ENCODE measurements around the gene NIT1. TPM values are rescaled to one million over a fixed set of nuclear protein-coding genes. Genes with fewer than 3 reads are reported as not detected.
"Not testable (repeated sequence)": the region's sequence is repeated elsewhere in the genome, so short reads cannot be mapped to it uniquely, and the experiment has no call there.

The NIT1 gene
- total and polyA plus RNA-seq, 2 experiments from 2014 or later: 41.3 to 48.9 TPM

GRCh38 chr1:161114556-161114955 lies 3.3 kb upstream of the NIT1 start:
- no peak for DNase-seq (ENCODE audit: low spot score)
- Histone ChIP-seq H3K27ac (no peak overlapping the region), H3K79me2 (peaks cover 80% of the 10 kb centered on the region), H4K20me1 (ENCODE audit: insufficient read depth, poor library complexity, severe bottlenecking) (peaks cover 8% of the 10 kb centered on the region), H3K4me3 (no peak overlapping the region), H3K9me3 (ENCODE audit: low read depth) (no peaks in the 10 kb centered on the region), H2AFZ (no peak overlapping the region), H3K9me2 (replicated peaks; ENCODE audit: insufficient read depth) (no peaks in the 10 kb centered on the region), H3K27me3 (no peaks in the 10 kb centered on the region), H3K4me2 (no peak overlapping the region), H3K36me3 (replicated peaks; ENCODE audit: insufficient read depth, low read depth) (no peaks in the 10 kb centered on the region), H3K4me1 (ENCODE audit: insufficient read depth) (peaks cover 21% of the 10 kb centered on the region)
- TF ChIP-seq EZH2 (IDR thresholded peaks at IDR 0.05; ENCODE audit: borderline replicate concordance) (no peak), EZH2phosphoT487 (IDR thresholded peaks at IDR 0.05; ENCODE audit: low read depth, severe bottlenecking, unreplicated experiment) (no peak), CTCF (IDR thresholded peaks at IDR 0.05; ENCODE audit: poor library complexity) (no peak)
- WGBS (ENCODE audit: low lambda C conversion rate, missing lambda C conversion rate): 95% methylated on average over 2 of the region's 2 CpGs

- Histone ChIP-seq H3K27me3 (no peaks in the 10 kb centered on the region), H2AFZ (no peak overlapping the region), H3K9me2 (replicated peaks; ENCODE audit: insufficient read depth) (no peaks in the 10 kb centered on the region), H4K20me1 (ENCODE audit: insufficient read depth, poor library complexity, severe bottlenecking) (peaks cover 8% of the 10 kb centered on the region), H3K27ac (no peak overlapping the region), H3K4me3 (no peak overlapping the region), H3K36me3 (replicated peaks; ENCODE audit: insufficient read depth, low read depth) (no peaks in the 10 kb centered on the region), H3K4me1 (ENCODE audit: insufficient read depth) (peaks cover 25% of the 10 kb centered on the region), H3K4me2 (no peak overlapping the region), H3K9me3 (ENCODE audit: low read depth) (no peaks in the 10 kb centered on the region), H3K79me2 (peaks cover 75% of the 10 kb centered on the region)
- DNase-seq (ENCODE audit: low spot score): no peak
- WGBS (ENCODE audit: low lambda C conversion rate, missing lambda C conversion rate): 94% methylated on average over 12 of the region's 12 CpGs
- TF ChIP-seq EZH2 (IDR thresholded peaks at IDR 0.05; ENCODE audit: borderline replicate concordance): no peak
- TF ChIP-seq EZH2phosphoT487 (IDR thresholded peaks at IDR 0.05; ENCODE audit: low read depth, severe bottlenecking, unreplicated experiment): no peak
- TF ChIP-seq CTCF (IDR thresholded peaks at IDR 0.05; ENCODE audit: poor library complexity): no peak
These were observed 2.7 kb upstream of the NIT1 start for GRCh38 chr1:161115132-161115711.

DNA sequence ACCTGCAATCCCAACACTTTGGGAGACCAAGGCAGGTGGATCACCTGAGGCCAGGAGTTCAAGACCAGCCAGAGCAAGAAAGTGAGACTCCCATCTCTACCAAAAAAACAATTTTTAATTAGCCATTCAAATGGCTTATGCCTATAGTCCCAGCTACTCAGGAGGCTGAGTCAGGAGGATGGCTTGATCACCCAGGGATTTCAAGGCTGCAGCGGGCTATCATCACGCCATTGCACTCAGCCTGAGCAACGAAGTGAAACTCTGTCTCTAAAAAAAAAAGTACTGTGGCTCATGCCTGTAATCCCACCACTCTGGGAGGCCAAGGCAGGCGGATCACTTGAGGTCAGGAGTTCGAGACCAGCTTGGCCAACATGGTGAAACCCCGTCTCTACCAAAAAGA lies 1.9 kb upstream of the NIT1 start:
- not testable (repeated sequence) for DNase-seq (ENCODE audit: low spot score); H2AFZ ChIP-seq; H3K27ac ChIP-seq

DNA sequence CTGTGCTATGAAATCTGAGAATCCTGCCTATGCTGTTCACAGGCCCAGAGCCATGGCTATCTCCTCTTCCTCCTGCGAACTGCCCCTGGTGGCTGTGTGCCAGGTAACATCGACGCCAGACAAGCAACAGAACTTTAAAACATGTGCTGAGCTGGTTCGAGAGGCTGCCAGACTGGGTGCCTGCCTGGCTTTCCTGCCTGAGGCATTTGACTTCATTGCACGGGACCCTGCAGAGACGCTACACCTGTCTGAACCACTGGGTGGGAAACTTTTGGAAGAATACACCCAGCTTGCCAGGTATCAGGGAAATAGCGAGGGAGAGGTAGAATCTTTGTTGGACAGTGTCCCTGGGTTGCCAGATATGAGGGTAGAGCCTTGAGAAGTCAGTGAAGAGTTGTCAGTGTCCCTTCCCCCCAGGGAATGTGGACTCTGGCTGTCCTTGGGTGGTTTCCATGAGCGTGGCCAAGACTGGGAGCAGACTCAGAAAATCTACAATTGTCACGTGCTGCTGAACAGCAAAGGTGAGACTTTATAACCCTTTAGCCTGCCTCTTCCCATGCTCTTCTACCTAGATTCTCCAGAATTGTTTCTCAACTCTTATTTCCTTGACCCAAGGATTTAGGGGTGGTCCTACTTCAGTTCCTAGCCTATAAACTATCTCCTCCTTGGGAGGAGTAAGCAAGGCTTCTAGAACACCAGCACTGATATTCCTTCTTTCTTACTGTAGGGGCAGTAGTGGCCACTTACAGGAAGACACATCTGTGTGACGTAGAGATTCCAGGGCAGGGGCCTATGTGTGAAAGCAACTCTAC lies 1.4 kb downstream of the NIT1 start:
- Histone ChIP-seq H3K4me1 (ENCODE audit: insufficient read depth) (peaks cover 30% of the 10 kb centered on the region), H3K9me2 (replicated peaks; ENCODE audit: insufficient read depth) (no peaks in the 10 kb centered on the region), H3K4me3 (no peak overlapping the region), H3K27me3 (no peaks in the 10 kb centered on the region), H3K27ac (peak overlapping the region; percentile 95), H4K20me1 (ENCODE audit: insufficient read depth, poor library complexity, severe bottlenecking) (no peaks in the 10 kb centered on the region), H3K36me3 (replicated peaks; ENCODE audit: insufficient read depth, low read depth) (no peaks in the 10 kb centered on the region), H3K79me2 (peaks cover 51% of the 10 kb centered on the region), H3K4me2 (peak overlapping the region; percentile 83), H3K9me3 (ENCODE audit: low read depth) (no peaks in the 10 kb centered on the region), H2AFZ (no peak overlapping the region)
- WGBS (ENCODE audit: low lambda C conversion rate, missing lambda C conversion rate): 46% methylated on average over 10 of the region's 10 CpGs
- TF ChIP-seq EZH2 (IDR thresholded peaks at IDR 0.05; ENCODE audit: borderline replicate concordance) (no peak), CTCF (IDR thresholded peaks at IDR 0.05; ENCODE audit: poor library complexity) (peak; percentile 29)
- DNase-seq (ENCODE audit: low spot score): peak; percentile 86

More for the DNA sequence above, 1.9 kb upstream of the NIT1 start:
- WGBS (ENCODE audit: low lambda C conversion rate, missing lambda C conversion rate): 93% methylated on average over 6 of the region's 6 CpGs
- peaks cover 76% of the 10 kb centered on the region for H3K79me2 ChIP-seq
- peak overlapping the region; percentile 83 for H3K4me2 ChIP-seq
- not testable (repeated sequence) for H3K27me3 ChIP-seq; H3K36me3 ChIP-seq (replicated peaks; ENCODE audit: insufficient read depth, low read depth); H3K9me3 ChIP-seq (ENCODE audit: low read depth); H3K9me2 ChIP-seq (replicated peaks; ENCODE audit: insufficient read depth); H3K4me3 ChIP-seq; H4K20me1 ChIP-seq (ENCODE audit: insufficient read depth, poor library complexity, severe bottlenecking)
- peaks cover 30% of the 10 kb centered on the region for H3K4me1 ChIP-seq (ENCODE audit: insufficient read depth)
